ENCODE data around the gene CSAD. TPM values are rescaled to one million over a fixed set of nuclear protein-coding genes. Genes with fewer than 3 reads are reported as not detected.

The CSAD gene
- total RNA-seq, 1 donor from 2014 or later: 20.2 TPM

DNA sequence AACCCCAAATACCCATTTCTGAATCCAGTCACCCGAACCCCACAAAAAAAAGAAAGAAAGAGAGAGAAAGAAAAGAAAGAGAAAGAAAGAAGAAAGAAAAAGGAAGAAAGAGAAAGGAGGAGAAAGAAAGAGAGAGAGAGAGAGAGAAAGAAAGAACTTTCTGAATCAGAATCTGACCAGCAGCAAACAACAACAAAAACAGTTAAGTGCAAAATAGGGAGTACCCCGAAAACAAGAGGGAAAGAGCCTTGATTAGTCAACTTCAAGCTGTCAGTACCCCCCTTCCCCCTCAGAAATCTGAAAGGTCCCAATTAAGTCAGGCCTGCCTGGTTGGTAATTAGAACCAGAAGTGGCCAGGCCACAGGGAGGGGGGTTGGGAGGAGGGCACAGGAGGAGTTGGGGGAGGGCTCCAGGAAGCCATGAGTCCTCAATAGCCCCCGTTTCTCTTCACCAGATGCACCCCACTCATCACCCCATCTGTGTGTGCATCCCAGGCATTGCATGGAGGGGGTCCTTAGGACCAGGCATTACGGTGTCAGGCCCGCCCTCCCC, 41.5 kb upstream of the CSAD start:
- peak overlapping the region; percentile 64 for H3K4me3 Mint-ChIP-seq (ENCODE audit: low read depth)
- H3K27ac Mint-ChIP-seq: peak overlapping the region; percentile 67
- no peaks in the 10 kb centered on the region for H3K27me3 Mint-ChIP-seq (ENCODE audit: low read depth)
- no peak for DNase-seq (ENCODE audit: low spot score)
- no peaks in the 10 kb centered on the region for H3K9me3 Mint-ChIP-seq
- intact Hi-C loops (cut with micrococcal nuclease): loop anchor here (2.0 kb wide), 1 partner anchor 15 kb away; no protein-coding TSS in a partner anchor
- peaks cover 20% of the 10 kb centered on the region for H3K36me3 Mint-ChIP-seq (ENCODE audit: low read depth)
- peaks cover 61% of the 10 kb centered on the region for H3K4me1 Mint-ChIP-seq (ENCODE audit: low read depth)

DNA sequence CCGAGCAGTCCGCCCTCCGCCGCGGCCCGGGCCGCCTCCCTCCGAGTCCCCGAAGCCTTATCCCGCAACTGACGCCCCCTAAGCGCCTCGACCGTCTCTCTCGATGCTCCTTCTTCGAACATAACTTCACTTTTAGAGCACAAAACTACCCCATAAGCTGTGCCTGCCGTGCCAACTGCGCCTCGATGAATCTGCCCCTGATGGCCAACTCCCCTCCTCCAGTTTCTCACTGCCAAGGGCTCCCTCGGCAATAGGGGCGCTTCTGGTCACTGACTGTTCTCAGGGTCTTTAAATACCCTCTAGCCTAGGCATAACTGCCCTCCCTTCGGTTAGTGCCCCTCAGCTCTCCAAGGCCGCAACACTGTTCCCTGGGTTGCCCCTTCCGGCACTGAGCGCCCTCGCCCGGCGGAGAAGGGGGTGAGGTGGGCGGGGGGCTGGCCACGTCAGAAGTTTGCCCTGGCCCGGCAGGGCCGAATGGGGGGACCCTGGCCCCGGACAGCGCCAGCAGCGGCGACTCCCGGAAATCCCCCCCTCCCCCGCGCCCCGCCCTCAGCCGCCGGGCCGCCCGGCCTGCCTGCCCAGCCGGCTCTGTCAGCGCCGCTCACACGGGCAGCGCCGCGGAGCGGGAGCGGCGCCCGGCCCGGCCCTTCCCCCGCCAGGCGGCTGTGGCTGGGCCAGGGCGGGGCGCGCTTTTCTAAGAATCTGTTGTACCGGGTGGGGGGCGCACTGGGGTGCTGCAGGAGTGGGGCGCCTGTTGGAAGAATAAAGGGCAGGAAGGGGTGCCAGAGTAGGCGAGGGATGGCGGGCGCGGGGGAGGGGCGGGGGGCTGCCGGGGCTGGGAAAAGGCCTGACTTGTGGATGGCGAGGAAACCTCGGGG, 40.7 kb upstream of the CSAD start:
- Mint-ChIP-seq H3K4me1 (ENCODE audit: low read depth) (peaks cover 65% of the 10 kb centered on the region), H3K9me3 (no peaks in the 10 kb centered on the region)

DNA sequence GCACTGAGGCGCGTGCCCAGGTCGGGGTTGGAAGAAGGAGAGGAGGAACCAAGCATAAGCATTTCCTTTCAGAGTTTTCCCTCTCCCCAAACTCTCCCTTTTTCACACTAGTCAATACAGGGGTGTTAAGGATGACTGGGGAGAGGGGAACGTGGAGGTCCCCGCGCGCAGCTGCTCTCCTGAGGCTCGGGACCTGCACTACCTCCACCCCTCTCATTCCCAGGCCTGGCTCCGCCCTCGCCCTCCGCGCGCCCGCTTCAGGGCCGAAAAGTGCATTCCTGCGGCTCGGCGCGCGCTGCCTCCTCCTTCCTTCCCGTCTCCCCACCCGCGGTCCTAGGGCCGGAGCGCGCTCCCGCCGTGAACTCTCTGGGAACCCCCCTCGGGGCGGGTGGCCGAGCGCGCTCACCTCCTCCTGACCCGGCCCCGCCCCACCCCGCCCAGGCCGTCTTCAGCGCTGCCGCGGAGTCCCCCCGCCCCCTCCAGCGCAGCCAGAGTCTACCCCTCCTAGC, 40.0 kb upstream of the CSAD start:
- Mint-ChIP-seq H3K9me3 (no peaks in the 10 kb centered on the region), H3K27ac (peak overlapping the region; percentile 99), H3K4me1 (ENCODE audit: low read depth) (peaks cover 72% of the 10 kb centered on the region), H3K27me3 (ENCODE audit: low read depth) (no peaks in the 10 kb centered on the region), H3K36me3 (ENCODE audit: low read depth) (peaks cover 24% of the 10 kb centered on the region), H3K4me3 (ENCODE audit: low read depth) (peak overlapping the region; percentile 96)
- DNase-seq (ENCODE audit: low spot score): peak; percentile 84
- intact Hi-C loops (cut with micrococcal nuclease): loop anchor here (1.0 to 2.0 kb wide), 7 partner anchors 11 to 159 kb away; partner anchors contain the start of genes CSAD, ESPL1, PFDN5 and RARG

More for the DNA sequence above, 40.7 kb upstream of the CSAD start:
- peak overlapping the region; percentile 96 for H3K4me3 Mint-ChIP-seq (ENCODE audit: low read depth)
- intact Hi-C loops (cut with micrococcal nuclease): loop anchor here (1.0 to 2.0 kb wide), 5 partner anchors 11 to 73 kb away; partner anchors contain the start of genes CSAD, PFDN5, RARG and ZNF740
- H3K27me3 Mint-ChIP-seq (ENCODE audit: low read depth): no peaks in the 10 kb centered on the region
- peak; percentile 57 for DNase-seq (ENCODE audit: low spot score)
- peaks cover 17% of the 10 kb centered on the region for H3K36me3 Mint-ChIP-seq (ENCODE audit: low read depth)
- peak overlapping the region; percentile 99 for H3K27ac Mint-ChIP-seq

DNA sequence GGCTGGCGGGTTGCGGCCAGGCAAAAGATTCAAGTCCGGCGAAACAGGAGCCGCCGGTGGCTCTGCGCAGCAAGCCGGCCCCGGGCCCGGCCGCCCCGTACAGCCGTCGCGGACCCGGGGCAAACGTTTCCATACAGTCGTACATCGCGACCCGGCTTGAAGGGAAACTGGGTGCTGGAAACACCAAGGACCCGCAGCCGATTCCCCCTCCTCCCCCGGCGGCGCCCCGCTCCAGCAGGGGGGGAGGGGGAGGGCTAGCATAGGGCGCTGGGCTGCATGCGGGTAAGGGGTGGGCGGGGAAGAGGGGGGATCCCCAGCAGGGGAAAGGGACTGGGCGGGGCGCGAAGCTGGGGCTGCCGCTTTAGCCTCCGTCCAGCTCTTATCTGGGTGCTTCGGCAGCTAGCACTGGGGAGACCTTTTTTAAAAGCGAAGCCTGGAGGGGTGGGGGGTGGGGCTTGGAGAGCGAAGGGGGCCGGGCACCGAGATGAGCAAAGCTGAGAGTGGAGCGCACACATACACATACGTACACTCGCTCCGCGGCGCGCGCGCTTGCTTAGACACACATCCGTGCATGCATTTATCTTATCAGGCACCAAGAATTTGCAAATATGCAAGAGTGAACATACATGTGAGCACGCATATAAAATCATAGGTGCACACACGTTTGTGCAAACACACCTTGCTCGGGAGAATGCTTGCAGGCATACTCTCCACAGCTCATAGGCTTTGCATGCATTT, 39.4 kb upstream of the CSAD start:
- H3K4me1 Mint-ChIP-seq (ENCODE audit: low read depth): peaks cover 71% of the 10 kb centered on the region
- peak overlapping the region; percentile 99 for H3K27ac Mint-ChIP-seq
- H3K4me3 Mint-ChIP-seq (ENCODE audit: low read depth): peak overlapping the region; percentile 96
- no peaks in the 10 kb centered on the region for H3K9me3 Mint-ChIP-seq
- intact Hi-C loops (cut with micrococcal nuclease): loop anchor here (1.0 to 2.0 kb wide), 7 partner anchors 11 to 159 kb away; partner anchors contain the start of genes ESPL1 and PFDN5
- DNase-seq (ENCODE audit: low spot score): peak; percentile 81
- H3K36me3 Mint-ChIP-seq (ENCODE audit: low read depth): peaks cover 24% of the 10 kb centered on the region
- H3K27me3 Mint-ChIP-seq (ENCODE audit: low read depth): no peaks in the 10 kb centered on the region

DNA sequence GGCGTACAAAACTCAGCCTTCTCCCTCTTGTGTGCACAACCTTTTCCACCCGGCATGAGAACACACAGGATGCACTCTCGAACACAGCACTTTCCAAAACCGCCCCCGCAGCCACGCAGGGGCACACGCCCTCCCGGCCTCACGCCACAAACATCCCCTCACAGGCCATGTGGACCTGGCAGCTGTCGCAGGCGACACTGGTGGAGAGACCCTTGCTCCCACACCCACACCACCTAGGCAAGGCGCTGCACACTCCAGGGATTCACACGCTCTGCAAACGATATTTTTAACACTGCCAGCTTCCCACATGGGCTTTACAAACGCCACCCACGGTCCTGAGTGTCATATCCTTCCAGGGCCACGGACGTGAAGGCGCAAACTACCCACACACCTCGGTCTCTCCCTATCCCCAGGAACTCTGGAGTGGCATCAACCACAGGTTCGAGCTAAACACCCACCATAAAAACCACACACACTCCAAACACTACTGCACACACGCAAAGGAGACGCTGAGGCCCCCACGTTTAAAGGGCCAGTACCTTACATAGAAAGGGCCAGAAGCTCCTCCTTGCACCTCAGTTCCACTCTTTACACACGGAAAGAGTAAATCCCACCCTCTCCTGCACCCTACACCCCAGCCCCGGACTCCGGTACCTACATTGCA, 38.7 kb upstream of the CSAD start:
- Mint-ChIP-seq H3K4me3 (ENCODE audit: low read depth) (peak overlapping the region; percentile 96), H3K27me3 (ENCODE audit: low read depth) (no peaks in the 10 kb centered on the region), H3K4me1 (ENCODE audit: low read depth) (peaks cover 68% of the 10 kb centered on the region), H3K36me3 (ENCODE audit: low read depth) (peaks cover 28% of the 10 kb centered on the region), H3K27ac (peak overlapping the region; percentile 94), H3K9me3 (no peaks in the 10 kb centered on the region)
- peak; percentile 52 for DNase-seq (ENCODE audit: low spot score)
- intact Hi-C loops (cut with micrococcal nuclease): loop anchor here (1.0 to 2.0 kb wide), 2 partner anchors 15 to 105 kb away; no protein-coding TSS in a partner anchor

DNA sequence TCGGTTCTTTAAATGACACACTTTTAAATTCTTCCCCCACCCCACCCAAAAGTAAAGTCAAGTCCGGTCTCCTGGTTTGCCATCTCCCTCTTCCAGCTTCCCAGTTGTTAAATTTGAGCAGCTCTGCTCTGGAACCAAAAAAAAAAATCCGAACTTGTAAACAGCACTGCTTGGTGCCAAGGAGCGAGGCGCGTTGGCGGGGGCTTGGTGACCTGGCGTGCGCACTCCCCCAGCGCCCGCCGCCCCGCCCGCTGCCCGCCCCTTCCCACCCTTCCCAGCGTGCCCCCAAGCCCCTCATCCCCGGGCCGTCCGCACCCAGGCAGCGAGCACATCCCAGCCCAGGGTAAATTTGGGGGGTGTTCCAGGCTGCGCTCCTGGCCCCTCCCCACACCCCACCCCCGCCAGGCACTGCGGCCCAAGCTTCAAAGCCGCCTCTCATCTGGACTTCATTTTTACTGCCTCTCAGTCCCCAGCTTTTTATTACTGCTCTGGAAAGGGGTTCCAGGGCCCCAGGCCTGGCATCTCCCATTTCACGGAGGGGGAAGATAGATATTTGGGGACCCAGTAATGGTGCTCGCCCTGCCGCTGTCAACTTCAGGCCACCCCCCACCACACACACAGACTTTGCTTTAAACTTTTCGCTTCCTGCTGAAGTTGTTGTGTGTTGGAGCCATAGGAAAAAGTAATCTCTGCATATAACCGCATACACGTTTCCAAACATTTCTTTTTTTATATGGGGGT, 38.0 kb upstream of the CSAD start:
- H3K27ac Mint-ChIP-seq: peak overlapping the region; percentile 94
- peak overlapping the region; percentile 96 for H3K4me3 Mint-ChIP-seq (ENCODE audit: low read depth)
- no peaks in the 10 kb centered on the region for H3K9me3 Mint-ChIP-seq
- H3K27me3 Mint-ChIP-seq (ENCODE audit: low read depth): no peaks in the 10 kb centered on the region
- no peak for DNase-seq (ENCODE audit: low spot score)
- peaks cover 35% of the 10 kb centered on the region for H3K36me3 Mint-ChIP-seq (ENCODE audit: low read depth)
- intact Hi-C loops (cut with micrococcal nuclease): loop anchor here (1.0 to 2.0 kb wide), 2 partner anchors 14 to 106 kb away; no protein-coding TSS in a partner anchor
- peaks cover 64% of the 10 kb centered on the region for H3K4me1 Mint-ChIP-seq (ENCODE audit: low read depth)

DNA sequence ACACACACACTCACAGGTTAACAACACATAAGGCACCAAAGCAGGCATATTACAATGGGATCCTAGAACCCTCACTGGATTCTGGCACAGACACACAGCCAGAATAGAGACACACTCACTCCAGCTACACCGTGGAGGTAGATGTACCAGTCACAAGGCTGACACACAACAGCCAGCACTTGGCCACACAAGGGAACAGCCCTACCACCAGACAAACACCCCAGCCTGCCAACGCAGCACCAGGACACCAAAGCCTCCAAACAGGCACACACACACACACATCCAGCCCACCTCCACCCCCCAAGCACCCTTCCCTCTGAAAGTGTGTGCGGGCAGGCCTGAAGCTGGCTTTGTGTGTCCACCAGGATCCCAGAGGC, 37.2 kb upstream of the CSAD start:
- Mint-ChIP-seq H3K27me3 (ENCODE audit: low read depth) (no peaks in the 10 kb centered on the region), H3K9me3 (no peaks in the 10 kb centered on the region), H3K4me1 (ENCODE audit: low read depth) (peaks cover 65% of the 10 kb centered on the region), H3K27ac (peak overlapping the region; percentile 85), H3K4me3 (ENCODE audit: low read depth) (peak overlapping the region; percentile 96), H3K36me3 (ENCODE audit: low read depth) (peaks cover 43% of the 10 kb centered on the region)
- DNase-seq (ENCODE audit: low spot score): no peak
- intact Hi-C loops (cut with micrococcal nuclease): loop anchor here (2.0 kb wide), 1 partner anchor 13 kb away; no protein-coding TSS in a partner anchor

DNA sequence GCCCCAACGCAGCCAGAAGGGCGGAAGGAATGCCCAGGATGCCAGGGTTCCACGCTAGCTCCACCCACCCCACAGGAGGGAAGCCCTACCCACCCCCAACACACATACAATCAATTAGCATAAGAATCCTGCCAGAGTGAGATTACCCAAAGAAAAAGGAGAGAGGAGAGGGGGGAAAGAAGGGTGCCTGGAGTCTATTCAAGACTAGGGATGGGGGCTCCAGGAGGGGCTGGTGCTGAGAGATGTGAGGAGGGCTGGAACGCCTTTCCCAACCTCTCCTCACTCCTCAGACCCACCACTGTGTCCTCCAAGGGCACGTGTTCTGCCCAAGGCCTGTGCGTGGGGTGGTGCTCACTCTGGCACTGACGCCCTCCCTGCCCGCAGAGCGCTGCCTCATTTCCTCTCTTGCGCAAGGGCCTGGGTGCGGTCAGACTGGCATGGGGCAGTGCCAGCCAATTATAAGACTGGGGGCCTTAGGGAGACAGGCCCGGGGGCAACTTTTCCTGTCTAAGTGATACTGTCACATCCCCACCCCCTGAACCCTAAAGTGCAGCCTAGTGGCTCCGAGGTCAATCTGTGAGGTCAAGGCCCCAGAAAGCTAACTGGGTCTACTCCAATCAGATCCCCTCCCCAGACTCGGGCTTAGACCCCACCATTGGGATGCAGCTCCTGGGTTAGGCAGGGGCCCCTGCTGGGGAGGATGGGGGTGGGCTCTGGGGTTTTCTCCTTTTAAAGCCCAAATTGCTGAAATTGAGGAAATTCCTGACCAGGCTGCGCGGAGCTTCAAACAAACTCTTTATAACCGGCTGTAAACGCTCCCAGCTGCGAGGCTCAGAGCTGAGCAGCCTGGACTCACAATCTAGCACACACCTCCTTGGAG, 36.6 kb upstream of the CSAD start:
- peak overlapping the region; percentile 96 for H3K4me3 Mint-ChIP-seq (ENCODE audit: low read depth)
- H3K27me3 Mint-ChIP-seq (ENCODE audit: low read depth): no peaks in the 10 kb centered on the region
- peaks cover 60% of the 10 kb centered on the region for H3K4me1 Mint-ChIP-seq (ENCODE audit: low read depth)
- H3K27ac Mint-ChIP-seq: peak overlapping the region; percentile 85
- peaks cover 49% of the 10 kb centered on the region for H3K36me3 Mint-ChIP-seq (ENCODE audit: low read depth)
- DNase-seq (ENCODE audit: low spot score): no peak
- no peaks in the 10 kb centered on the region for H3K9me3 Mint-ChIP-seq
- intact Hi-C loops (cut with micrococcal nuclease): no loop called here

DNA sequence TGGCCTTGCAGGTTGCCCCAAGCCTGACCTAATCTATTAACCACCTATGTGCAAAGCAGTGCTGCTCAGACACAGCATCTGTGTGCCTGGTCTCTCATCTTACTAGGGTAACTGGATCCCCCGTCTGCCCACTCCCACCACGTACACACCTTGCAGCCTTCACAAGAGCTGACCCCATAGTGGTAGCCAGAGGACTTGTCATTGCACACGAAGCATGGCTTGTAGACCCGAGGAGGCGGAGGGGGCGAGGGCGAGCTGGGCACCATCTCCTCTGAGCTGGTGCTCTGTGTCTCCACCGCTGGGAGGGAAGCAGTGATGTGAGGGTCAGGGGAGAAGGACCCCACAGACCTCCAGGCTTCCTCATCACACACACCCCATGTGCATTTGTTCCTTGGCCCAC, 34.8 kb upstream of the CSAD start:
- H3K36me3 Mint-ChIP-seq (ENCODE audit: low read depth): peaks cover 60% of the 10 kb centered on the region

DNA sequence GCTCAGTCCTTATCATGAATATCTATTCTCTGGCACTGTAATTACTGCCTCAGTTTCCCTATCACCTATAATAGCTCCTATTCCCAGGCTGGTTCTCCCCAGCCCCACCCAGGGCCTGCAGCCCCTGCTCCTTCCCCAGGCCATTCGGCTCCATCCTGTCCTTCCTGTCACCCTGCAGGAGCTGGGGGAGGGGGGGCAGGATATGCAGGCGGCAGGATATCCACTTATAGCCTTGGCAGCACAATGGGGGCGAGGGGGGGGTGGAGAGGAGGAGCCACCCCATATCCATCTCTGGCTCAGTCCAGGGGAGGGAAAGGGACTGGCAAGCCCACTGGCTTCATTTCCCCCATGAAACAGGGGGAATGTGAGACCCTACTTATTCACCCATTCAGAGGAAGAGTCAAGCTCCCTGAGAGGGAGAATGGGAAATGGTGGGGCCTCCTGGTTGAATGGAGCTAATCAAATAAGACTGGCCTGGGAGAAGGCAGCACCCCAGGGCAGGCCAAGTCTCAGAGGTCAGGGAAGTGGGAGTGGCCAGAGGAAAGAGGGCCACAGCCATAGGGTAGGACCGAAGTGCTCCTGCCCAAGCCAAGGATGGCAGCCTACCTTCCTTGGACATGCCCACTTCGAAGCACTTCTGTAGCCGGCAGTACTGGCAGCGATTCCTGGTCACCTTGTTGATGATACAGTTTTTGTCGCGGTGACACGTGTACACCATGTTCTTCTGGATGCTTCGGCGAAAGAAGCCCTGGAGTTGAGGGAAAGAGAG, 34.1 kb upstream of the CSAD start:
- no peak for DNase-seq (ENCODE audit: low spot score)
- no peaks in the 10 kb centered on the region for H3K27me3 Mint-ChIP-seq (ENCODE audit: low read depth)
- H3K36me3 Mint-ChIP-seq (ENCODE audit: low read depth): peaks cover 65% of the 10 kb centered on the region
- H3K4me1 Mint-ChIP-seq (ENCODE audit: low read depth): peaks cover 58% of the 10 kb centered on the region
- H3K27ac Mint-ChIP-seq: no peak overlapping the region
- intact Hi-C loops (cut with micrococcal nuclease): no loop called here
- no peak overlapping the region for H3K4me3 Mint-ChIP-seq (ENCODE audit: low read depth)
- H3K9me3 Mint-ChIP-seq: no peaks in the 10 kb centered on the region

More for the DNA sequence above, 34.8 kb upstream of the CSAD start:
- Mint-ChIP-seq H3K27ac (no peak overlapping the region), H3K4me1 (ENCODE audit: low read depth) (peaks cover 57% of the 10 kb centered on the region), H3K4me3 (ENCODE audit: low read depth) (no peak overlapping the region), H3K9me3 (no peaks in the 10 kb centered on the region), H3K27me3 (ENCODE audit: low read depth) (no peaks in the 10 kb centered on the region)
- intact Hi-C loops (cut with micrococcal nuclease): no loop called here
- no peak for DNase-seq (ENCODE audit: low spot score)

Data from activated T-helper 2 cell treated with anti-CD3 and anti-CD28 coated beads, Interferon-gamma antibody, Interleukin-2, Interleukin-4, amounts not matched to agents 10 μg/mL and 5 μg/mL and 100 μg/mL, durations not matched to agents 14 hours and 24 hours and 36 hours (primary cell).